Adipocyte (in vitro differentiated cells): Measurements from ENCODE around the gene LDAH.
A peak's percentile ranks its signal among the peaks of the same experiment; 100 is the strongest.

Source experiments
- DNase-seq: peaks from one replicate; pipeline ENCODE4 v3.0.0-alpha.2; 2015; ENCODE audit warnings: low read depth
- H3K27me3 ChIP-seq: replicated peaks from 2 replicates; pipeline ENCODE4 v1.7.0; 2013; ENCODE audit warnings: mild to moderate bottlenecking, low read length, moderate library complexity; ENCODE audit not compliant: control insufficient read depth, insufficient read depth
- H3K36me3 ChIP-seq: 2 replicates; pipeline ENCODE4 v1.7.0; 2013; ENCODE audit warnings: low read length, mild to moderate bottlenecking, moderate library complexity; ENCODE audit not compliant: control insufficient read depth, insufficient read depth, severe bottlenecking
- H3K4me1 ChIP-seq: 2 replicates; pipeline ENCODE4 v1.7.0; 2013; ENCODE audit warnings: mild to moderate bottlenecking, low read length, moderate library complexity; ENCODE audit not compliant: control insufficient read depth, insufficient read depth
- H3K4me3 ChIP-seq: 2 replicates; pipeline ENCODE4 v1.7.0; 2013; ENCODE audit warnings: mild to moderate bottlenecking, low read length, moderate library complexity
- H3K9ac ChIP-seq: 2 replicates; pipeline ENCODE4 v1.7.0; 2013; ENCODE audit warnings: mild to moderate bottlenecking, low read length, moderate library complexity
- H3K9me3 ChIP-seq: 2 replicates; pipeline ENCODE4 v1.7.0; 2013; ENCODE audit warnings: mild to moderate bottlenecking, low read length, moderate library complexity; ENCODE audit not compliant: control insufficient read depth

The LDAH gene

GRCh38 chr2:20654535-20654813 lies 168.4 kb downstream of the LDAH start:
- Histone ChIP-seq H3K36me3 (no peaks in the 10 kb centered on the region), H3K9me3 (no peaks in the 10 kb centered on the region), H3K9ac (no peak overlapping the region), H3K4me1 (peaks cover 12% of the 10 kb centered on the region), H3K4me3 (no peak overlapping the region), H3K27me3 (peaks cover 20% of the 10 kb centered on the region)
- no peak for DNase-seq

GRCh38 chr2:20653695-20654534 lies 169.0 kb downstream of the LDAH start:
- H3K27me3 ChIP-seq, result peaks cover 16% of the 10 kb centered on the region
- peaks cover 14% of the 10 kb centered on the region for H3K4me1 ChIP-seq
- no peak overlapping the region for H3K9ac ChIP-seq
- no peaks in the 10 kb centered on the region for H3K36me3 ChIP-seq
- H3K9me3 ChIP-seq, result no peaks in the 10 kb centered on the region
- H3K4me3 ChIP-seq, result no peak overlapping the region
- no peak for DNase-seq

- no peak for DNase-seq
- peaks cover 14% of the 10 kb centered on the region for H3K4me1 ChIP-seq
- H3K27me3 ChIP-seq, result peaks cover 16% of the 10 kb centered on the region
- H3K36me3 ChIP-seq, result no peaks in the 10 kb centered on the region
- no peaks in the 10 kb centered on the region for H3K9me3 ChIP-seq
- H3K4me3 ChIP-seq, result no peak overlapping the region
- H3K9ac ChIP-seq, result no peak overlapping the region
These were observed 170.0 kb downstream of the LDAH start for GRCh38 chr2:20652673-20653575.

GRCh38 chr2:20652141-20652540 lies 170.8 kb downstream of the LDAH start:
- Histone ChIP-seq H3K9me3 (no peaks in the 10 kb centered on the region), H3K9ac (no peak overlapping the region), H3K4me1 (peaks cover 14% of the 10 kb centered on the region), H3K27me3 (peaks cover 8% of the 10 kb centered on the region), H3K4me3 (no peak overlapping the region), H3K36me3 (no peaks in the 10 kb centered on the region)
- DNase-seq, result no peak

GRCh38 chr2:20651731-20652099 lies 171.2 kb downstream of the LDAH start:
- Histone ChIP-seq H3K4me3 (peak overlapping the region; percentile 93), H3K36me3 (no peaks in the 10 kb centered on the region), H3K9ac (peak overlapping the region; percentile 94), H3K4me1 (peaks cover 14% of the 10 kb centered on the region), H3K9me3 (no peaks in the 10 kb centered on the region), H3K27me3 (peaks cover 7% of the 10 kb centered on the region)
- no peak for DNase-seq

GRCh38 chr2:20650877-20651730 lies 171.8 kb downstream of the LDAH start, which contains the start of gene HS1BP3:
HS1BP3 (minus strand) TSS chr2:20651098; CDS start chr2:20651063, 35 bp downstream.
- peak; percentile 94 for DNase-seq
- Histone ChIP-seq H3K9me3 (no peaks in the 10 kb centered on the region), H3K9ac (peak within 1 kb of the TSS; percentile 94), H3K27me3 (peaks cover 7% of the 10 kb centered on the region), H3K4me1 (peaks cover 14% of the 10 kb centered on the region), H3K4me3 (peak within 1 kb of the TSS; percentile 93), H3K36me3 (no peaks in the 10 kb centered on the region)

GRCh38 chr2:20650393-20650876 lies 172.5 kb downstream of the LDAH start:
- DNase-seq, result peak; percentile 70
- Histone ChIP-seq H3K4me1 (peaks cover 14% of the 10 kb centered on the region), H3K9ac (peak overlapping the region; percentile 94), H3K4me3 (peak overlapping the region; percentile 93), H3K27me3 (peaks cover 5% of the 10 kb centered on the region), H3K36me3 (peaks cover 1% of the 10 kb centered on the region), H3K9me3 (no peaks in the 10 kb centered on the region)

- Histone ChIP-seq H3K27me3 (peaks cover under 1% of the 10 kb centered on the region), H3K9me3 (no peaks in the 10 kb centered on the region), H3K4me3 (peak overlapping the region; percentile 93), H3K36me3 (peaks cover 6% of the 10 kb centered on the region), H3K4me1 (peaks cover 14% of the 10 kb centered on the region), H3K9ac (peak overlapping the region; percentile 94)
- DNase-seq, result no peak
These were observed 172.9 kb downstream of the LDAH start for GRCh38 chr2:20649976-20650375.

GRCh38 chr2:20649576-20649975 lies 173.3 kb downstream of the LDAH start:
- Histone ChIP-seq H3K4me3 (peak overlapping the region; percentile 93), H3K36me3 (peaks cover 10% of the 10 kb centered on the region)

GRCh38 chr2:20648831-20649230 lies 174.1 kb downstream of the LDAH start:
- Histone ChIP-seq H3K9me3 (no peaks in the 10 kb centered on the region), H3K4me1 (peaks cover 14% of the 10 kb centered on the region), H3K36me3 (peaks cover 16% of the 10 kb centered on the region), H3K27me3 (no peaks in the 10 kb centered on the region), H3K4me3 (no peak overlapping the region), H3K9ac (no peak overlapping the region)
- no peak for DNase-seq

More at GRCh38 chr2:20649576-20649975, 173.3 kb downstream of the LDAH start:
- no peak for DNase-seq
- Histone ChIP-seq H3K4me1 (peaks cover 14% of the 10 kb centered on the region), H3K9me3 (no peaks in the 10 kb centered on the region), H3K27me3 (no peaks in the 10 kb centered on the region), H3K9ac (peak overlapping the region; percentile 94)
